GM06990 (cell line): ENCODE data around the gene IFIT3.

Experiments used
- DNase-seq: peaks from one replicate; pipeline ENCODE4 v3.0.0-alpha.2; 2011; ENCODE audit not compliant: insufficient read length; ENCODE audit errors: extremely low read depth
- H3K27me3 ChIP-seq: replicated peaks from 2 replicates; pipeline ENCODE4 v1.6.0; 2011; ENCODE audit warnings: low read length; ENCODE audit not compliant: control insufficient read depth, insufficient read depth
- H3K36me3 ChIP-seq: 2 replicates; pipeline ENCODE4 v1.5.1; 2011; ENCODE audit warnings: low read length; ENCODE audit not compliant: control insufficient read depth, insufficient read depth
- H3K4me3 ChIP-seq: replicated peaks from 2 replicates; pipeline ENCODE4 v1.5.1; 2011; ENCODE audit warnings: low read depth, mild to moderate bottlenecking, control low read depth, low read length
- TF ChIP-seq, protein P1 (sequence below): IDR thresholded peaks from 2 replicates; pipeline ENCODE4 v1.5.1; 2011; ENCODE audit warnings: low read length, control low read depth, mild to moderate bottlenecking, inconsistent platforms; ENCODE audit not compliant: insufficient read depth, poor library complexity, severe bottlenecking

IFIT3 gene

DNA sequence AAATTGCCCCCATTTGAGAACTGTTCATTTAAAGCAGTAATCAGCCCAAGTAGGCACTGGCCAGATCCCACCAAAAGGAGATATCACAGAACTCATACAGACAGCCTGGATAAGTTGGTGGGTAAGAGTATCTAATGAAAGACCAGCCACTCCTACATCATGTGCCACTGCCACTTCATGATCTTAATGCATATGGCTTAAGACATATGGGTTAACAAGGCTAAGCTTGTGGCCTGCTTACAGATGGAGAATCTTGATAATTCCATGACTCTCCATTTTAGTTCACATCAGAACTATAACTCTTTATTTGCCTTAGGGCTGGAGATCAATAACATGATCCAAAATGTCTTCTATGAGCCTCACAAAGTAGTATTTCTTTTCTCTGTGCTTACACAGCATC, 43.3 kb downstream of the IFIT3 start:
- TF ChIP-seq, protein P1, sequence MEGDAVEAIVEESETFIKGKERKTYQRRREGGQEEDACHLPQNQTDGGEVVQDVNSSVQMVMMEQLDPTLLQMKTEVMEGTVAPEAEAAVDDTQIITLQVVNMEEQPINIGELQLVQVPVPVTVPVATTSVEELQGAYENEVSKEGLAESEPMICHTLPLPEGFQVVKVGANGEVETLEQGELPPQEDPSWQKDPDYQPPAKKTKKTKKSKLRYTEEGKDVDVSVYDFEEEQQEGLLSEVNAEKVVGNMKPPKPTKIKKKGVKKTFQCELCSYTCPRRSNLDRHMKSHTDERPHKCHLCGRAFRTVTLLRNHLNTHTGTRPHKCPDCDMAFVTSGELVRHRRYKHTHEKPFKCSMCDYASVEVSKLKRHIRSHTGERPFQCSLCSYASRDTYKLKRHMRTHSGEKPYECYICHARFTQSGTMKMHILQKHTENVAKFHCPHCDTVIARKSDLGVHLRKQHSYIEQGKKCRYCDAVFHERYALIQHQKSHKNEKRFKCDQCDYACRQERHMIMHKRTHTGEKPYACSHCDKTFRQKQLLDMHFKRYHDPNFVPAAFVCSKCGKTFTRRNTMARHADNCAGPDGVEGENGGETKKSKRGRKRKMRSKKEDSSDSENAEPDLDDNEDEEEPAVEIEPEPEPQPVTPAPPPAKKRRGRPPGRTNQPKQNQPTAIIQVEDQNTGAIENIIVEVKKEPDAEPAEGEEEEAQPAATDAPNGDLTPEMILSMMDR = no peak
- Histone ChIP-seq H3K36me3 (no peaks in the 10 kb centered on the region), H3K4me3 (no peak overlapping the region), H3K27me3 (no peaks in the 10 kb centered on the region)
- no peak for DNase-seq

DNA sequence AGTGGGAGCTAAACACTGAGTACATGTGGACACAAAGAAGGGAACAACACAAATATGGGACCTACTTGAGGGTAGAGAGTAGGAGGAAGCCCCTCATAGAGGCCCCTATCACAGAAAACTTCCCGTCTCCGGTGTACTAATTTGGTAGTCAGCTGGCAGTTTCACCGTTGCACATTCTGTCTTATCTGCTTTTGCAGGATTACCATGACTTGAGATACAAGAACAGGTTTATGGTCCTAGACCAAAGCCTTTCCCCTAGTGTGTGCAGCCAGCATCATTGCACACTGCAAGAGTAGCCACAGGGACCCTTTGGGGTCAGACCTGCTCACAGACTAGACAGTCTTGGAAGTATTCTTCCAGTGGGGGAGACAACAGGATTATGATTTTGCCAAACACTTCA, 44.2 kb downstream of the IFIT3 start:
- Histone ChIP-seq H3K4me3 (no peak overlapping the region), H3K27me3 (no peaks in the 10 kb centered on the region), H3K36me3 (no peaks in the 10 kb centered on the region)
- TF ChIP-seq, protein P1 = no peak
- DNase-seq = no peak

DNA sequence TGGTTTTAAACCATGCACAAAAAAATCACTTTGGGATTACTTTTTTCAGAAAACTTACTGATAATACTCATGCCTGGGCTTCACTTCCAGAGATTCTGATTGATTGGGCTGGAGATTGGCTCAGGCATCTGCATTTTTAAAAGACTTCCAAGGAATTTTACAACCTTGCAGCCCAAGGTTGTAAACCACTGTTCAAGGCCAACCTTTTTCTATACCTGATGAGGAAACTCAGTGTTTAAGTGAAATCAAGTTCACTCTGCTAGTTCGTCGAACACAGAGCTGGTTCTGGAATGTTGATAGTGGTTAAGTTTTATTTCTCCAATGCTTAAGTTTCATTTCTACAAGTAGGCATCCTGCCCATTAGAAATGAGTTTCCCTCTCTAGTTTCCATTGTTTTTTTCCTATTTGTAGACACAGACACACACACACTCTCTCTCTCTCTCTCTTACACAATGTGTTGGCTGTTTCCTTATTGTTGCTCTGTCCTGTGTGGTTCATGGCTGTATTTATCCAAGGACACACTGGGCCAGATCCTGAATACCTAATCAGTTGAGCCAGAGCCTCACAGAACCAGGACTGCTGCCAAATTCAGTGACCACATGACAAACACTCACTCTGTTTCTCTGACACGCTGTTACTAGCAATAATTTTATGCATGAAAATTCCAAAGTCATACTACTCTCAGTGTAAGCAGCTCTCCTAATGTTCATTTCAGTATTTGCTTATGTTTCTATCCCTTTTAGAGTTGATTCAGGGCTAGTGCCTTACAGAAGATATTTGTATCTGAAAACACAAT, 46.3 kb downstream of the IFIT3 start:
- H3K4me3 ChIP-seq = no peak overlapping the region
- H3K36me3 ChIP-seq = no peaks in the 10 kb centered on the region
- DNase-seq = no peak
- TF ChIP-seq, protein P1 = no peak
- no peaks in the 10 kb centered on the region for H3K27me3 ChIP-seq

DNA sequence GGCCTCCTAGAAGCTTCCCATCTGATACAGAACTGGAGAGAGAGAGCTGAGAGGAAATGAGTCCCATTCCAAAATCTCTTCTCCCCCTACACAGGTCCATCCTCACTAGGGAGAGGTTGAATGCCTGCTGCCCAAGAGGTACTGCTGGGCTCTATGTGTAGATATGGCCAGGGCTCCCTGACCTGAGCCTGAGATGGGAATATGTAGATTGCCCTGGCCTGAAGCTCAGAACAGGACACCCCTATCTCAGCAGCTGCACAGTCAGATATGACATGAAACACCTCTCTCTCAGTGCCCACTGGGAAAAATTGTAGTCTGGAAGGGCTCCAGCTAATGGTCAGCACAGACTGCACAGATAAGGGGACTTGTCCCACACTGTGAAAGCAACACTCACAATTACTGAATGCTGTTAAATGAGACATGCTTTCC, 46.9 kb downstream of the IFIT3 start:
- H3K4me3 ChIP-seq = no peak overlapping the region
- TF ChIP-seq, protein P1 = no peak

DNA sequence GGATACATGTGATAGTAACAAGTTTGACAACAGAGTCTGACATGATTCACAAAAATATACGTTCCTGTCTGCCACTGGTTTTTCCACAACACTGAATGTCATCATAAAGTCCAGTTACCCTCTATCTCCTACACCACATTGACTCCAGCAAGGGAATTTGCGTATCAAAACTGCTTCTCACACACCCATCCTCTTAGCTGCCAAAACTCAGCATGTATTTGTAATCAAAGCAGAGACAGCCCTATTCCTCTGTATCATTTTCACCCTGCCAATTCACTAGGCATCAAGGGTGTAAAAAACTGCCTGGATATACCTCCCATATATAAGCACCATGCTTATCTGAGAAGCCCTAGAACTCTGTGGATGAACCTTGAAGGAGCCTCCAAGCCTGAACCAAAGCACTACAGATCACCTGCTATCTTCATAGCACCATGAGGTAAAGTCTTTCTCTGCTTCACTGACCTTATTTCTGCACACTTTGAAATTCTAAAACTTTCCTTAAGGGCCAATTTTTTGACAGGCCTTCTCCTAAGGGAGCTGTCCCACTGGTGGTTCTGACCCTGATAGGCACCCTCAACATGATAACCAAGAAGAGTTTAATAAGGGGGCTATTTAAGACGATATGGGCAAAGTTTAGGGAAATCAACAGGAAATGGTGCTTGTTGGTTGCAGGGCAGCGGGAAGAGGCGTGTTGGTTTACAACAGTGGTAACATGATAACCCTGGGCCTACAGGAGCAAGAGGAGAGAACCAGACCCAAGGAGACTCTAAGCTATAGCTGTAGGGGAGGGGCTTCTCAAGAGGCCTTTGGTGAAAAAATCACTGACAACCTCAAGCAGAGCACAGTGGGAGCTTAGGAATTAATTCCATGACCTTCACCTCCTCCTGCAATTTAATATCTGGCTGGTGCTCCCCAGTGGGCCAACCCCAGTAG, 50.2 kb downstream of the IFIT3 start, which contains the start of gene IFIT1B:
TSS of gene IFIT1B (plus strand) at position 352 of the 933 bp plus-strand sequence. CDS start at position 432, 80 bp downstream.
- H3K4me3 ChIP-seq = no peak within 1 kb of the TSS
- H3K27me3 ChIP-seq = no peaks in the 10 kb centered on the region
- H3K36me3 ChIP-seq = no peaks in the 10 kb centered on the region
- TF ChIP-seq, protein P1 = no peak
- no peak for DNase-seq

More for the DNA sequence above, 46.9 kb downstream of the IFIT3 start:
- no peak for DNase-seq
- no peaks in the 10 kb centered on the region for H3K27me3 ChIP-seq
- no peaks in the 10 kb centered on the region for H3K36me3 ChIP-seq
